Astrocyte of the hippocampus (primary cell): Measurements from ENCODE around the gene GTF3C1.

Experiments used
- DNase-seq: peaks from one replicate; pipeline ENCODE4 v3.0.0; 2011; ENCODE audit warnings: low read depth, low spot score

Gene GTF3C1

DNA sequence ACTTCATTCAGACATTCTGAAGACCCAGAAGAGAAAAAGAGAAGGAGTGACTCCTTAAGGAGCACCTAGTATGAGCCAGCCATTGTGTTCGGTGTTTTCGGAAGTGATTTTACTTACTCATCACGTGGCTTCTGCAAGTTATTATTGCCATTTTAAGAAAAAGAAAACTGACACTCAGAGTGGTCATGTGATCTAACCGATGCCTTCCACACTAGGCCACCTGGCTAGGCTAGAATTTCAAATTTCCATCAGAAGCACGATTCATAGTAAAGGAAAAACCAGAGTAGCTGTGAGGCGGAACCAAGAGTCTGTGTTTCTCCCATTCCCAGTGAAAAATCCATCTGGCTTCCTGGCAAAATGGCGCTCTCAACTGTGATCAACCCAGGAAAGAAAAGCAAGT, 32.0 kb downstream of the GTF3C1 start:
- DNase-seq, result no peak

DNA sequence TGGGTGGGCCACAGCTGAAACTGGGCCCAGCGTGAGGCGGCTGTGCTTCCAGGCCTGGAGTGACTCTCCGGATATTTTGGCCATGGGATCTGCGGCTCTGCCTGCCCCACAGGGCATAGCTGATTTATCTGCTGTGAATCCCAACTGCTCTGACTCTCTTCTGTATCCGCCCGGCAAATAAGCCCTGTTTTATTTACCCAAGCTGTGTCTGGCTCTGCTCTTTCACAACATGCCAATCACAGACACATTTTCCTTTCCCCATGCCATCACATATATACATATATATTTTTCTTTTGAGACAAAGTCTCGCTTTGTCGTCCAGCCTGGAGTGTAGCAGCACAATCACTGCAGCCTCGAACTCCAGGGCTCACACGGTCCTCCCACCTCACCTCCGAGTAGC, 33.3 kb downstream of the GTF3C1 start:
- DNase-seq, result no peak

DNA sequence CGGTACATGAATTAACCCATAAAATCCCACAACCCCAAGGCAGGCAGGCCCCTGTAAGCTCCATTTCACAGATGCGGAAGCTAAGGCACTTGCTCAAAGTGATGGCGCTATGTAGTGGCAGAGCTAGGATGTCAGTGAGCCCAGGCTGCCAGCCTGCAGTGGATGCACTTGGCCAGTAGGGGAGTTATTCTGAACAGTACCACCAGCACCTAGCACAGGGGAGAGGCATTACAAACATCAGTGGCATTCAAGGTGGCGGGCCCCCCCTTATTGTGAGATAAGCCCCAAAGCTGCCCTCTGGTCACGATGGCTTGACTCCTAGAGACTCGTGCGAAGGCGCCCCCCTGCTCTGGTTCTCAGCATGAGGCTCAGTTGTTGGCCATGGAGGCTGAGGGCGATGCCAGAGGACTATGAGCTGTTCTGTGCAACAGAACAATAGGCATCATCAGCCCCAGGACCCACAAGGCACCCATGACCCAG, 33.8 kb downstream of the GTF3C1 start:
- peak; percentile 42 for DNase-seq

DNA sequence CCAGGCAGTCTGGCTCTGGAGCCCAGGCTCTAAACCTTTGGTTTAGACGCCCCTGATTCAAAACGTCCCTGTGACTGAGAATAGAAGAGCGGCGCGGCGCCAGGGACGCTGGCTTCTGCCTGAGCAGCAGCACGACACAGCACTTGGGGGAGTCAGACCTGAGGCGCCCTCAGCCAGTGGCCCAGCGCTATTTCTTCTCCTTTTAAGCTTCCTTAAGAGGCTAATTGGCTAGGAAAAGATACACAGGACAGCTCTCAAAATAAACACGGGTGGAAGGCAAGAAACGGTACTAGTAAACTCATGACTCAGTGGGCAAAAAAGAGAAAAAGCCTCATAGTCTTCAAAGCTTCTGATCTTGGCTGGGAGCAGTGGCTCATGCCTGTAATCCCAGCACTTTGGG, 34.9 kb downstream of the GTF3C1 start:
- DNase-seq, result no peak

DNA sequence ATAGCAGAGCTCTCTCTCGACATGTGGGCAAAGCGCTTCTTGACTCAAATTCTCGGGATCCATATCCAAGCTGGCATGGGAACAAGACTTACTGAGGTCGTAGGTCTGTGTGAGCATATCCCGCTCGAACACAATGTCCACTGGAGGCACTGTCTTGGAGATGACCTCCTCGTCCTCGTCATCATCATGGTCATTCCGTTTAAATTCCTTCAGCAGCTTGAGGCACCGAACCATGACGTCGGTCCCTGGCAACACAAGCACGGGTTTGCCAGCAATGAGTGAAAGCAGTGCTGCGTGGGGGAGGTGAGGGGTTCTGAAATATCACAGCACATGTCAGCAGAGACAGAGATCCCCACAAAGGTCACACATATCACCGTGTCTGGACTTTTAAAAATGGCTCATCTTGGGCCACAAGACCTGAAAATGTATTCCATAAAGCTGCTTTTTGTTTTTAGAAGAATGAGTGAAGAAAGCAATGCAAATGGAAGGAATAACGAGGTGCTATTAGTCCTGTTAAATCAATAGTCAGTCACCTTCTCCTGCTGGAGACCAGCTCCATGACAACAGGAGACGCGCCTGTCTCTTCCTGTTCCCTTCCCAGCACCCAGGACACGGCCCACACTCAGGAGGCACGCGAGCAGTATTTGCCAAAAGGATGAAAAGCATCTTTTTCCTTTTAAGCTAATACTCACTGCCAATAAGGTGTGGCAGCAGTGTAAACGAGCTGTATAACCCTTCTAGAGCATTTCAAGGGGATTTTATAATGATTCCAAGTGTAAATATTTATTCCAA, 37.9 kb downstream of the GTF3C1 start:
- peak; percentile 19 for DNase-seq

DNA sequence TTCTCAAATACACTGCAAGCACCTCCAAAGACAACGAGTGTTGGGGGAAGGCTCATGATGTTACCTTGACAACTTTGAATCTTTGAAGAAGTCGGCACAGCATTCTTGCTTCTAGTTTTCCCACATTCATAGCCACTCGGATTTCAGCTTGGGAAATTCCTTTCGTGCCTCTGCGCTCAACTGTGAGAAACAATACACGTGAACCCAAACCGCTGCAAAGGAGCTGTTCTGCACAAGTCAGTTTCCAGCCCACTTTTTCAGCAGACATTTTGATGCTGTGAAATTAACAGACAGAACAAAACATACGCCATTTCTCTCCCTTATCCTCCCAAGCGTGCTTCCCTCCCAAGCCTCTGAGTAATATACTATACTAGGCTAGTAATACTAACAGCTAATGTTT, 41.2 kb downstream of the GTF3C1 start:
- no peak for DNase-seq

DNA sequence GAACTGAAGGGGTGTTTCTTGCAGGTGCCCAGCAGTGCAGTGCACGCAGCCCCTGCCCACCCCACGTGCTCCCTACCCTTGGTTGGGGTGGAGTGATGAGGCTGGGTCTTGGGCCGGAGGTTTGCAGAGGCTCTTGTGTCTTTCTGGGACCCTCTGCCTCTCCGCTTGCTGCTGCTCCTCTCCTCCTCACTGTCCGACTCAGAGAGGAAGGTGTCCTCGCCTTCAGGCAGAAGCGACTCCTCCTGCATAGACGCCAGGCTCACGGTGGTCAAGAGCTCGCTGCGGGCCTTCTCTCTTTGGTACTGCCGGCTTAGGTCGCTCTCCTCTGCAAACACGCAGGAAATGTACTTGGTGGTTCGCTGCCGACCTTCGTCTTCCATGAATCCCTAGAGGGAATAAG, 42.9 kb downstream of the GTF3C1 start:
- DNase-seq, result no peak

DNA sequence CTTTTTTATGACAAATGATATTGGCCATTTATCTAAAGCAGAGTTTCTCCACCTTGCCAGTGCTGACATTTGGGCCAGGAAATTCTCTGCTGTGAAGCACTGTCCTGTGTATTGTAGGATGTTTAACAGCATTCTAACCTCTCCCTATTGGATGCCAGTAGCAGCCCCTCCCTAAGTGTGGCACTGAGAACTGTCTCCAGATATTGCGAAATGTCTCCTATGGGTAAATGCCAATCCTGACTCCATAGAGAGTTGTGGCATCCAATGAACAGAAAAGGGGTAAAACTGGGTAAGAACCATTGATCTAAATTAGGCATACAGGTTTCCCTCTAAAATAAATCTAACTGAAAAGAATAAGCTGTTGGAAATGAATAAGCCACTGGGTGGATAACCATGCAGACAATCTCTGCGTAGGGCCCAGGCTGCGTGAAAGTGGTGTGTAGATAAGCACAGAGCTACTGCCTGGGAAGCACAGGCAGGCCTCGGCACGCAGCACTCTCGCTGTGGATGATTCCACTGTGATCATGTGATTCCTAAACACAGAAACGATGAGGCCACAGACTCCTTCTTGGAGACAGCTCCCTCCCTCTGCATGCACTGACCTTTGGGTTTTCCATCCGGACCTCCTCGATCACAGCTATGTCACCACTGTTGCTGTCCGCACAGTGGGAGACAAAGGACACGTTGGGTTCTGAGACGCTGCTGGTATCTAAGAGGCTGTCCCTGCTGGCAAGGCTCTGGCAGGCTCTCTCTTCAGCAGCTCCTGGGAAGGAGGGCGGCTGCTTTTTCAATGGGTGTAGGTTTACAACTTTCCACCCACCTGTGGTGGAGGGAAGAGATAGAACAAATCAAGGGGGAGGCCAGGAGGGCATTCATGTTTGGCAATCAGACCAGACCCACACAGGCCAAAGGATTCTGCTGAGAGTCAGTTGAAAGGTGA, 44.1 kb downstream of the GTF3C1 start:
- DNase-seq, result no peak

DNA sequence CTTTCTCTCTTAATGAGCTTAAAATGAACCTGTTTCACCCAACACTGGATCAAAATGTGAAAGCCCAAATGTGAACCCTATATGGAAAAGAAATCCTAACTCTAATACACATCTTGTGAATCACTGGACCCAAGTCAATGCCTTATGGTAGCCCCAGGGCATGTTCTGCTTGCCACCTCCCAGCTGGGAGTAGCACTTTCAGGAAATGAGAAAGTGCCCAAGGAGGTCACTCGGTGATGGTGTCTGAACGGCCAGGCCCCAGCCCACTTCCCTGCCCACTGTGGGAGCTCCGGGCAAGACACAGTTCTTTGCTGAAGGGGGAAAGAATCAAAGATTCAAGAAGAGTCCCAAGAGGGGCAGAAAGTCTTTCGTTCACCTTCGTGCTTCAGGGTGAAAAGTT, 46.1 kb downstream of the GTF3C1 start:
- DNase-seq, result no peak

DNA sequence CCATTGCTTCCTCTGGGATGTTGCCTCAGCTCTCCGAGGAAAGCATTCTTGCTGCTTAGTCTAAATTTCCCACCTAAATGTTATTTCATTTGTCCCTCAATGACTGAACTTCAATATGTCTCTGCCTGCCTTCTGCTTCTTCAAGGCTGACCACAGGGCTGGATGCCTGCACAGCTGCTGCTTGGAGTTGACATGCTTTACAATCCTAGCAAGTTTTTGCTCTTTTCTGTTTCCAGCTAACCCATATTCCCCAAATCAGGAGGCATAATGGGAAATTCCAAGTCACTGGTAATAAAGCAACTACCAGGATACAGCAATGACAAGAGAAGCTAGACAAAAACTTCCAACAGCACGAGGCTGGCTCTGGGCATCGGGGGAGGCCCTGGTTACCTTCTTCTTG, 48.9 kb downstream of the GTF3C1 start:
- peak; percentile 16 for DNase-seq

DNA sequence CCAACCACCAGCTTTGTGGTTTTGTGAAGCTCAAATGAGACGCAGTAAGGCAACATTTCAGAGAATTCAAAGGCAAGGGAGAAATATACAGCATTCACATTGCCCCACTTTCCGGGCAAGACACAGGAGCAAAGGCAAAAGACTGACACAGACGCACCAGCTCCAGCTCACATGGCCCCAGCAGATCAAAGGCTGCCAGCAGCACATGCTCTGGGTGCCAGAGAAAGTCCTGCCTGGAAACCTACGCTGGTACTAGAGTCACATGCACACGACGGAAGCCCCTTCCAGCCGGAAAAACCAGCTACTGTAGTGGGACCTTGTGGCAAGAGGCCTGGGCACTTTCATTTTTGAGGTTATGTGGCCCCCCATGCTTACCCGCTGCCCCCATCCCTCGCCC, 50.1 kb downstream of the GTF3C1 start:
- no peak for DNase-seq

DNA sequence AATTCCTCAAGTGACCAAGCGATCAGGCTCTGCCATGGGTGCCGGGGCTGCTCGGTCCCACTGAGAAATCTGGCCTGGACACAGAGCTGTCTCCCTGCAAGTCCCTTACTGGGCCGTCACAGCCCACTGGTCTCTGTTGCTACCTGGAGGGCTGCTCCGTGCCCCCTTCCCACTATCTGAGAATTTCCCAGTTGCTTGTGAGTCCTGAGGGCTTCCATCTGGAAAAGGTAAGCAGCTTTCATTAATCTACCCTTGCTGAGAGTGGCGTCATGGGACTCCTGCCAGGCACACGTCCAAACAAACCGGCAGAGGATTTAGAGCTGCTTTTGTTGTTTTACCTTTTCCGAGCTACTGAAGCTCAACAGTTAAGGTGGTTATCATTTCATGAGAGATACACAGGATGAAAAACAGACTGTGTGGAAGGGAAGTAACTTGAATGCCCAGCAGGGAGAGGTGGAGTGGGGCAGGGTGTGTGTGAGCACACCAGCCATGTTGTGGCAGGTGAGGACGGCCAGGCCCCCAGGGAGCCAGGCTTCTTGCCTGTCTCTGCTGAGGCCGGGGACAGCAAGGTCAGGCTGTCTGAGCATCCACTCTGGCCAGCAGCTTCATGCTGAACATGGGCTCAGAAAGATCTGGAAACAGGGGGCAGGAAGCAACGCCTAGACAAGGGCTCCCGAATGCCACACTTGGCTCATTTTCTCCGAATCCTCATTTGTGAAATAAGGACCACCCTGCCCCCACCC, 50.6 kb downstream of the GTF3C1 start:
- DNase-seq, result no peak

DNA sequence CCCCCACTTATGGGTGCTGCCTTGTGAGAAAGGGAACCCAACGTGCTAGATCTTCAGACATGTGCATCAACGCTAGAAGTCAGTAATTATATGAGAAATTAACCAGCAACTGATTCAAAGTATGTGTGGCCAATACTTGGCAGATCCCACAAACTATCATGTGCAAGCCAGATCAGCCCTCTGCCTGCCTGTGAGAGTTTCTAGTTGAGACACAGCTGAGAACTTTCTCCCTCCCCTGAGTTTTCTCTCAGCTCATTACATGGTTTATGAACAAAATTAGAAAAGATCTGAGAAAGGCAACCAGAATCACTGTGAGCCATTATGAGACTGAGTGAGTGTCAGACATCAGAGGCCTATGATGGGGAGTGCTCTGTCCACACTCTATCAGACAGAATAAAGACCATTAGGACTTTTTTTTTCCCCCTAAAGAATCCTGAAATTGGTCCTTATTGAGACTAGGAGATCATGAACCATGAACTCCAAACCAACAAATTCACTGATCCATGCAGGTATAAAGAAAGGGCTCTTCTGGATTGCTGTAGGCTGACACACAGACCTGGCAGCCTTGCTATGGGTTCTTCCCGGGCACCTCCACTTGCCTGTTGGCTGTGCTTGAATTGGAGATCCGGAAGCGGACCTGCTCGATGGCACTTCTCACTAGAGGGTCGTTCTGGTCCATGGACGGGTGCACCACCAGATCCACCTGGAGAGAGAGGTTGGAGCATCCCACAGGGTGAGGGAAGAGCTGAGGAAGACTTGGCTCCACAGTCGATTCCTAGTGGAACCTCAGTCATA, 51.5 kb downstream of the GTF3C1 start:
- no peak for DNase-seq

DNA sequence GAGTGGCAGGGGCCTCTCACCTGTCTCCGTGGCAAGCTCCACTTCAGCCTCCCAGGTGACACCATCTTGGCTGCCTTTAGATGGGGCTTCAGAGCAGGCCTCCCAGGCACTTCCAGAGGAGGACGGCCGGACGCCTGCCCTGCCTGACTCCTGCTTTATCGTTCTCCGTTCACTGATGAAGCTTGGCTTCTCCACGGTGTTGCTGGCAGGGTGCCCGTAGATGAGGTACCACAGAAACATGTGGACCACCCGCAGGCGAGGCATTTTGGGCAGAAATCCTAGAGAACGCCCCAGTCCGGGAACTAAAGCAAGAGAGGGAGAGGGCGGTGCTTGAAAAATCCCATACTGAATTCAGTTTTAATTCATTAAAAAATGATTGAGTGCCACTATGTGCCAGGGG, 54.5 kb downstream of the GTF3C1 start:
- DNase-seq, result peak; percentile 96

DNA sequence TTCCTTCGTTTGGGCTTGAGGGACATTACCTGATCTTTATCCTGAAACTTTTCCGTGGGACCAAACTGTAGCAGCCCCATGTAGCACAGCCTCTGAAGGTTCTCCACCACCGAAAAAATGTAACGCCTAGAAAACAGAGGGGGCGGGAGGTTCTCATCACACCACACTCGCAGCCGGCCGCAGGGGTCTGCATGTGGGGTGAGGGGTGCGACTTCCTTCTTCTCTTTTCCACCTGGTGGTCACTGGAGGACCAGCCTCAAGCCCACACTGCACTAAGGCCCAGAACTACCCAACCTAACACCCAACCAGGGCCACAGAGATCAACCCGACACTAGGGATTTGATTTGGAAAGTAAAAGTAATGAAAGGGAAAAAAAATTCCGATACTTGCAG, 57.1 kb downstream of the GTF3C1 start:
- DNase-seq, result no peak

DNA sequence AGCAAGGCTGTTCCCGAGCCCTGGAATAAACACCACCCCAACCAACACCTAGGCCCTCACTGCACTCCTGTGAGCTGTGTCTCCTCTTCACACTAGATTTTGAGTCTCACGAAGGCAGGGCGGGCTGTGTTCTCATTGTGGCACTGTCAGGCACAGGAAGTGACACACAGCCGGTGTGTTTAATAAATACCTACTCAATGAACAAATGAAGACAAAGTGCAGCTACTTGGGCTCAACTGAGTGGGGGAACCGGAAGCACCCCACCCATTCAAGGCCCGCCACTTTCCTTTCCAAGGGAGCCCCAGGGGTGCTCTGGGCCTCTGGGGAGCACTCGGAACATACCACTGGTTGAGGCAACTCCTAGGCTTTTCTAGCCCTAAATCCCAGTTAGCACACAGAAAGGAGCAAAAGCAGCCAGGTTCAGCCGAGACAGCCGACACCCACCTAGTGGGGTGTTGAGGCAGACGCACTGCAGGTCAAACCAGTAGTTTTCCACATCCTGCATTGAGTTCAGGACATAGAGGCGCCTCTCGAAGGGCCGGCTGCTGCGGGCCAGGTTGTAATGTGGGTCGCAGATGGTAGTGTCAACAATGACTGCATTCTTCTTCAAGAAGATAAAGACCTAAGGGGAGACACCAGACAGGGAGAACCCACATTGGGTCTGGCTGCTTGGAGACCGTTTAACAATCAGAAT, 57.7 kb downstream of the GTF3C1 start:
- no peak for DNase-seq

DNA sequence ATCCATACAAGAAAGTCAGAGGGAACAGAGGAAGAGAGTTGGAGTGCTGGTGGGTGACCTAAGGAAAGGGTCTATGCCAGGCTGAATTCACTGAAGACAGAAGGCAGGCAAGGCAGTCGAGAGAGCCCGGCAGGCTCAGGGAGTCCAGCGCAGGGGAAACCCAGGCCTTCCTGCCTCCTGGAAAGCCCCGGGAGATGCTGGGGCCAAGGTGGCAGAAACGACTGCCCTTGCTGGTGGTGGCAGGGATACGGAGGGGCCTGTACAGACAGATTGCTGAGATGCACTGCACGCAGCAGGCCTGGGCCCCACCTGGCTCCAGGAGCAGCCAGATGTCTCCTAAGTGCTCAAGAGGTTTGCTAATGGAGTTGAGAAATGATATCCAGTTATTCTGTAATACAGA, 59.8 kb downstream of the GTF3C1 start:
- no peak for DNase-seq

DNA sequence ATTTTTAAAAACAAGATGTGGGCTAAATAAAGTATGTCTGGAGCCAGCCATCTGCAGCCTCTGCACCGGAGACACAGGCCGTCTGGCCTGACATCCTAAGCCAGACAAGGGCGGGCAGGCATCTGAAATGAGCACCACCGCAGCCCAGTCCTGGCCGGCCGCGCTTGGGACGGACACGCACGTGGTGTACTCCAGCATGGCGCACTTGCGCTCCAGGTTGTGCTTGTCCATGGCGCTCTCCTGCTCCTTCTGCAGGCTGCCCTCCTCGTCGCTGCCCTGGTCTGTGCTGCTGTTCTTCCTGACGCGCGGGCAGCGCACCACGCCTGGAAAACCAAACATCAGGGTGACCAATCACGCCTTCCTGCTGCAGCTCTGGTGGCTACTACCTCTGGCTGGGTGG, 60.3 kb downstream of the GTF3C1 start:
- no peak for DNase-seq

DNA sequence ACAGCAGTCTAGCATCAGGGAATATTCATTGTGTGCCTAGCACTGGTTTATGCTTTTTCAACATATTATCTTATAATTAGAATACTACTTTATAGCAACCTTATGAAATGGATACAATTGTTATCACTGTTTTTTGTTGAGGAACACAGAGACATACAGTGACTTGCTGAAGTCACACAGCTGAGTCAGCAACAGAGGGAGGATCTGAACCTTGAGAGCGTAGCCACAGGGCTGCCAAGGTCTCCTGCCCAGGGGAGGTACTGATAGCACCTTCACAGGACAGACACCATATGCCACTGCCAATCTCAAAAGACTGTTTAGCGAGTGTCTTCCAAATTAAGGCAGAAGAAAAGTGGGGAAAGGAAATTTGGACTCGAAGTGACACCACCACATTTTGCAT, 63.0 kb downstream of the GTF3C1 start:
- DNase-seq, result no peak

DNA sequence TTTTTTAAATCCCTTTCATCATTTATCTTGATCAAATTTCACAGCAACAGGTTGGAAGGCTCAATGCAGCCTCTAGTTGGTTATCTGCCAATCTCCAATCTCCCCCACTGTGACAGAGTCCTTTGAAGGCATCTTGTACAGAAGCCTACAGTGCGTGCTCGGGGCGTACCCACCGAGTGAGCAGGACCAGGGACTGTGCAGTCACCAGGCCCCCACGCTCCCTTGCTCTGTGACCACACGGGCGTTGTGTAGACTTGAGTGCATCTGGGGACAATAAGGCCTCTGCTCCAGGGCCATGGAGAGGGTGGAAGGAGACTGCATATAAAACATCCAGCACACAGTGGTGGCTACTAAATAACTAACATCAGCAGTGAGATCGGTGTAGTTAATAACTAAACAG, 63.4 kb downstream of the GTF3C1 start:
- DNase-seq, result no peak

DNA sequence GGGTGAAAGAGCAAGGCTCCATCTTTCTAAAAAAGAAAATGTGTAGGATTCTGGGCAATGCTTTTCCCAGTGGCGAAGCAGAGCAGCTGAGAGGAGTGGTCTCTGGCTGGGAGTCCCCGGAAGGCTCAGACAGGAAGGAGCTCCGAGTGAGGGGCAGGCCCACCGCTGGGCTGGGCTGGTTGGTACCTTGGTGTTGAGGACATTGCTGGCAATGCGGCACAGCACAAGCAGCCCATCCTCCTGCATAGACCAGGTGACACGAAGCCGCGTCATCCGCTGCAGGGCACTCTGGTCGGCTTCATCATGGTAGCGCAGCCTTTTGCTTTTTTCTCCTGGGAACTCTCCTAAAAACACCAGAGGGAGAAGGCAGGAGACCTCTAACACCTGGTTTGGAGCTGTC, 63.9 kb downstream of the GTF3C1 start:
- no peak for DNase-seq
